Trophoblast cell (in vitro differentiated cells and primary cell): ENCODE measurements around the gene HDHD2.

Experiments used
- DNase-seq, 2 donors: peaks; one replicate each; pipeline ENCODE4 v3.0.0-alpha.2; 2016
- H2AFZ ChIP-seq: 2 replicates; pipeline ENCODE4 v1.6.1; 2013; ENCODE audit warnings: low read length, moderate library complexity, mild to moderate bottlenecking; ENCODE audit not compliant: insufficient read depth, poor library complexity
- H2AK5ac ChIP-seq: 2 replicates; pipeline ENCODE4 v1.6.1; 2013; ENCODE audit warnings: mild to moderate bottlenecking, low read length
- H2BK120ac ChIP-seq: 2 replicates; pipeline ENCODE4 v1.6.1; 2013; ENCODE audit warnings: low read length, mild to moderate bottlenecking, moderate library complexity; ENCODE audit not compliant: insufficient read depth, poor library complexity
- H2BK12ac ChIP-seq: 2 replicates; pipeline ENCODE4 v1.6.1; 2013; ENCODE audit warnings: mild to moderate bottlenecking, low read length, moderate library complexity
- H2BK5ac ChIP-seq: 2 replicates; pipeline ENCODE4 v1.6.1; 2013; ENCODE audit warnings: low read length, low read depth, moderate library complexity, mild to moderate bottlenecking; ENCODE audit not compliant: poor library complexity
- H3K14ac ChIP-seq: 2 replicates; pipeline ENCODE4 v1.6.1; 2013; ENCODE audit warnings: mild to moderate bottlenecking, low read length
- H3K18ac ChIP-seq: 2 replicates; pipeline ENCODE4 v1.6.1; 2013; ENCODE audit warnings: mild to moderate bottlenecking, low read length
- H3K23ac ChIP-seq: 2 replicates; pipeline ENCODE4 v1.6.1; 2013; ENCODE audit warnings: low read length
- H3K27ac ChIP-seq: 2 replicates; pipeline ENCODE4 v1.5.1; 2013; ENCODE audit warnings: low read depth, mild to moderate bottlenecking, inconsistent platforms, low read length, moderate library complexity
- H3K27me3 ChIP-seq: 2 replicates; pipeline ENCODE4 v1.6.1; 2013; ENCODE audit warnings: inconsistent platforms, mild to moderate bottlenecking, low read length, moderate library complexity; ENCODE audit not compliant: insufficient read depth
- H3K36me3 ChIP-seq, 2 experiments: 1 replicate in 1 of 2; 2 replicates in 1 of 2; pipeline ENCODE4 v1.6.1; 2013; ENCODE audit warnings: low read length in 2 of 2, mild to moderate bottlenecking in 2 of 2, moderate library complexity in 1 of 2; ENCODE audit not compliant: insufficient read depth in 2 of 2, control insufficient read depth in 1 of 2
- H3K4ac ChIP-seq: 2 replicates; pipeline ENCODE4 v1.6.1; 2013; ENCODE audit warnings: low read depth, mild to moderate bottlenecking, low read length, moderate library complexity
- H3K4me1 ChIP-seq, 2 experiments: 1 replicate in 1 of 2; 2 replicates in 1 of 2; pipeline ENCODE4 v1.6.1; 2013; ENCODE audit warnings: low read length in 2 of 2, mild to moderate bottlenecking in 2 of 2, moderate library complexity in 1 of 2; ENCODE audit not compliant: insufficient read depth in 2 of 2, control insufficient read depth in 1 of 2
- H3K4me2 ChIP-seq: 2 replicates; pipeline ENCODE4 v1.6.1; 2013; ENCODE audit warnings: inconsistent platforms, mild to moderate bottlenecking, low read length, moderate library complexity
- H3K4me3 ChIP-seq: 2 replicates; pipeline ENCODE4 v1.5.1; 2013; ENCODE audit warnings: mild to moderate bottlenecking, low read depth, low read length, inconsistent platforms
- H3K79me1 ChIP-seq: one replicate; pipeline ENCODE4 v1.6.1; 2013; ENCODE audit warnings: low read length
- H3K79me2 ChIP-seq: 2 replicates; pipeline ENCODE4 v1.6.1; 2013; ENCODE audit warnings: low read length, mild to moderate bottlenecking; ENCODE audit not compliant: control insufficient read depth, insufficient read depth, poor library complexity
- H3K9ac ChIP-seq: 2 replicates; pipeline ENCODE4 v1.6.1; 2013; ENCODE audit warnings: mild to moderate bottlenecking, low read length
- H3K9me3 ChIP-seq: 2 replicates; pipeline ENCODE4 v1.6.1; 2013; ENCODE audit warnings: low read depth, mild to moderate bottlenecking, control low read depth, inconsistent platforms, low read length; ENCODE audit not compliant: insufficient read depth
- H4K12ac ChIP-seq: 2 replicates; pipeline ENCODE4 v1.6.1; 2013; ENCODE audit warnings: low read depth, mild to moderate bottlenecking, low read length, moderate library complexity
- H4K8ac ChIP-seq: 2 replicates; pipeline ENCODE4 v1.6.1; 2013; ENCODE audit warnings: low read depth, mild to moderate bottlenecking, low read length, moderate library complexity
- H4K91ac ChIP-seq: one replicate; pipeline ENCODE4 v1.6.1; 2013; ENCODE audit warnings: low read depth, mild to moderate bottlenecking, low read length, moderate library complexity
- WGBS: extraction: QIAGEN DNeasy Blood & Tissue Kit; methylation state at CpG from one replicate; pipeline ENCODE4 v1.1.7; 2013; ENCODE audit warnings: missing lambda C conversion rate; ENCODE audit not compliant: insufficient read length, insufficient coverage; ENCODE audit errors: extremely low coverage; 5-methylcytosine and 5-hydroxymethylcytosine counted together

The HDHD2 gene

DNA sequence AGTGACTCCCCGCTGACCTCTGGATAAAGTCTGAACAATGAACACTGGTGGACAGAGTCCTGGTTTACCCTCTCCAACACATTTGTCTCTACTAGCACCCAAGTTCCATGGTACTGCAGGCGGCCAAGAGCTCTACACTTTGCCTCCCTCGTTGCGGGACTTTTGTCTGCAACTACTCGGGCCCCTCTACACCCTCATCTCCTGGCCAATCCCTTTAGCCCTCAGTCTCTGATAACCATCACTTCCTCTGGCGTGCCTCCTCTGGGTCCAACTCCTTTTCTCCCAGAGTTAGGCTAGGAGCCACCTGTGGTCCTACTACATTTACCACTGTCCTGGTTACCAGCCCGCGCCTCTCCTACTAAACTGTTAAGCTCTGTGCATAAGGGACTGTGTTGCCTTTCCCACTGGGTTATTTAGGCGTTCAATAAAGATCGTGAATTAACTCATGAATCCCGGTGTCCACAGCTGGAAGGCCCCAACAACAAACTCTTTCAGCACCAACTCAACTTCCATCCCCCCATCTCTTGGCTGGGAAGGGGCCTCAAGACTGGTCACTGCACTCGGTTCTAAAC lies 757 bp downstream of the HDHD2 start:
- Histone ChIP-seq H3K4me2 (peak overlapping the region; percentile 80), H2AK5ac (peak overlapping the region; percentile 87), H3K79me2 (peaks cover 11% of the 10 kb centered on the region), H3K18ac (peak overlapping the region; percentile 79), H3K4ac (peak overlapping the region; percentile 70), H3K9me3 (no peaks in the 10 kb centered on the region), H2BK5ac (peak overlapping the region; percentile 74), H3K36me3 (peaks cover 2 to 4% of the 10 kb centered on the region in 2 experiments), H4K8ac (peak overlapping the region; percentile 98), H3K27ac (peak overlapping the region; percentile 83), H3K14ac (peak overlapping the region; percentile 73), H4K91ac (peak overlapping the region; percentile 88), H2BK12ac (no peak overlapping the region), H3K23ac (no peak overlapping the region), H2AFZ (peak overlapping the region; percentile 75), H3K4me1 (peaks cover 6 to 10% of the 10 kb centered on the region in 2 experiments), H3K27me3 (no peaks in the 10 kb centered on the region), H2BK120ac (peak overlapping the region; percentile 90), H3K4me3 (peak overlapping the region; percentile 80), H3K9ac (peak overlapping the region; percentile 82), H4K12ac (peak overlapping the region; percentile 97), H3K79me1 (peaks cover 14% of the 10 kb centered on the region)
- DNase-seq: peak in 1 of 2 donors; percentile 4
- no CpG with 5 or more reads among the region's 12 CpGs for WGBS

DNA sequence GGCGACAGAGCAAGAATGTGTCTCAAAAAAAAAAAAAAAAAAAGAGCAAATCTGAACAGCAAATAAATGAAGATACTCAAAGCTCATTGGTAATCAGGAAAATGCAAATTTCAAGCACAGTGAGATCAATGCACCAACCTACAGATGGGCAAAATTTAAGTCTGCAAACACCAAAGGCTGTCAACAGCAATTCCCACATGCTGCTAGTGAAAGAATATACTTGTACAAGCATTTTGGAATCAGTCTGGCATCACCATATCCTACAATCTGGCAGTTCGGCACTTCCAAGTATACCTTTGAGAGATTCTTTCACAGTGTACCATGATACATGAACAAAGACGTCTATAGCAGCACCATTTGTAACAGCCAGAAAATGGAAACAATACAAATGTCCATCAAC lies 4.1 kb downstream of the HDHD2 start:
- Histone ChIP-seq H2BK12ac (no peak overlapping the region), H4K12ac (no peak overlapping the region), H3K14ac (no peak overlapping the region), H3K27me3 (no peaks in the 10 kb centered on the region), H2BK120ac (no peak overlapping the region), H3K36me3 (no peaks in the 10 kb centered on the region), H3K27ac (no peak overlapping the region), H3K9me3 (no peaks in the 10 kb centered on the region), H2BK5ac (no peak overlapping the region), H4K8ac (no peak overlapping the region), H3K4me2 (no peak overlapping the region), H3K79me2 (peaks cover 11% of the 10 kb centered on the region), H3K4me3 (no peak overlapping the region), H4K91ac (no peak overlapping the region), H3K23ac (no peak overlapping the region), H3K18ac (no peak overlapping the region), H3K4me1 (peaks cover 6 to 10% of the 10 kb centered on the region in 2 experiments), H3K4ac (no peak overlapping the region), H3K9ac (no peak overlapping the region), H2AK5ac (no peak overlapping the region), H3K79me1 (peaks cover 14% of the 10 kb centered on the region), H2AFZ (no peak overlapping the region)
- DNase-seq: no peak
- no CpG with 5 or more reads among the region's 3 CpGs for WGBS

DNA sequence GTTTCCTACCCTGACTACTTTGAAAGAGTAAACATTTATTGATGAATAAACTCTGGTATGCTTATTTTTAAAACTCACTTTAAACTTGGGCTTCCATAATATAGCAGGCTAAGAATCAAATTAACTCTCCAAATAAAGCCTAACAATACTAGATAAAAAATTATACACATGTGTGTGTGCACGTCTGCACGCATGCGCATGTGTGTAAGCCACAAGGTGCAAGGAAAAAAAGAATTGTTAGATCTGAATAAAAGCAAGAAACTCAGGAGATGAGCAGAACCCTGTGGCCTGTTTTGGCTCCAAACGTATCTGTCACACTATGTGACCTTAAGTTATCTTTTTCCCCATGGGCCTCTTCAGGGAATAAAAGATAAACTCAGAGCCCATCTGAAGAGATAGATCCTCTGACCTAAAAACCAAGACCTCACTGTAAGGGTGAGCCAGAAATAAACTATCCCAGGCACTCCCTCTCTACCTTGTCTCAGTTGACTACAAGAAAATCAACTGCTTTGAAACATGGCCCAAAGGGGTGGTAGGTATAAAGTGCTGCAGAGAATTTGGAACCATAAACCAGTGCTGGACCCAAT lies 6.3 kb downstream of the HDHD2 start:
- no CpG with 5 or more reads among the region's 4 CpGs for WGBS
- H3K4me1 ChIP-seq: no peaks in the 10 kb centered on the region

DNA sequence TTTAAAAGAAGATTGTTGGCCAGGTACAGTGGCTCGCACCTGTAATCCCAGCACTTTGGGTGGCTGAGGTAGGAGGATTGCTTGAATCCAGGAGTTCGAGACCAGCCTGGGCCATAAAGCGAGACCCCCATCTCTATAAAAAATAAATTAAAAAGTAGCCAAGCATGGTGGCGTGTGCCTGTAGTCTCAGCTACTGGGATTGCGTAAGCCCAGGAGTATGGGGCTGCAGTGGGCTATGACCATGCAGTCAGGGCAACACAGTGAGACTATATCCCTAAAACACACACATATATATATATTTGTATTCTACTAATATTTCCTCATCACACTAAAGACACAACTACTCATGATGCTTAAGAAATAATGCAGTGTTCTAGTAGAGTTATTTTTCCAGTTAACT lies 7.1 kb downstream of the HDHD2 start:
- no peaks in the 10 kb centered on the region for H3K36me3 ChIP-seq
- H3K79me2 ChIP-seq: no peaks in the 10 kb centered on the region
- no peak overlapping the region for H3K27ac ChIP-seq
- WGBS: no CpG with 5 or more reads among the region's 5 CpGs
- no peak overlapping the region for H3K14ac ChIP-seq
- no peak overlapping the region for H2AFZ ChIP-seq
- no peaks in the 10 kb centered on the region for H3K79me1 ChIP-seq
- no peak overlapping the region for H4K12ac ChIP-seq
- H3K23ac ChIP-seq: no peak overlapping the region
- peaks cover 2 to 5% of the 10 kb centered on the region in 2 experiments for H3K4me1 ChIP-seq
- no peak overlapping the region for H2BK120ac ChIP-seq
- no peak overlapping the region for H2BK12ac ChIP-seq
- no peak overlapping the region for H4K8ac ChIP-seq
- no peak overlapping the region for H3K4me3 ChIP-seq
- H3K9me3 ChIP-seq: no peaks in the 10 kb centered on the region
- H3K9ac ChIP-seq: no peak overlapping the region
- no peak overlapping the region for H3K4me2 ChIP-seq
- H4K91ac ChIP-seq: no peak overlapping the region
- no peaks in the 10 kb centered on the region for H3K27me3 ChIP-seq
- H2AK5ac ChIP-seq: no peak overlapping the region
- no peak overlapping the region for H3K18ac ChIP-seq
- peak overlapping the region; percentile 62 for H3K4ac ChIP-seq
- DNase-seq: no peak
- H2BK5ac ChIP-seq: no peak overlapping the region

More for the DNA sequence above, 6.3 kb downstream of the HDHD2 start:
- H3K27me3 ChIP-seq: no peaks in the 10 kb centered on the region
- H3K23ac ChIP-seq: no peak overlapping the region
- H2AK5ac ChIP-seq: no peak overlapping the region
- H3K4me3 ChIP-seq: no peak overlapping the region
- H2BK120ac ChIP-seq: no peak overlapping the region
- H4K8ac ChIP-seq: no peak overlapping the region
- no peak overlapping the region for H3K4ac ChIP-seq
- no peaks in the 10 kb centered on the region for H3K36me3 ChIP-seq
- H3K9ac ChIP-seq: no peak overlapping the region
- no peak for DNase-seq
- H4K91ac ChIP-seq: no peak overlapping the region
- H2AFZ ChIP-seq: no peak overlapping the region
- no peak overlapping the region for H4K12ac ChIP-seq
- H3K27ac ChIP-seq: no peak overlapping the region
- H2BK12ac ChIP-seq: no peak overlapping the region
- no peak overlapping the region for H3K14ac ChIP-seq
- no peak overlapping the region for H3K18ac ChIP-seq
- no peaks in the 10 kb centered on the region for H3K79me2 ChIP-seq
- no peak overlapping the region for H3K4me2 ChIP-seq
- no peaks in the 10 kb centered on the region for H3K9me3 ChIP-seq
- no peak overlapping the region for H2BK5ac ChIP-seq
- no peaks in the 10 kb centered on the region for H3K79me1 ChIP-seq
